Right lobe of liver (tissue), 4 donors: ENCODE results near the gene CLSTN2.

Experiments
- CTCF ChIP-seq, 4 donors: fragments of 200-600 bp in 3 of 4; fragments of 450-650 bp in 1 of 4; IDR thresholded peaks; one replicate each; pipeline versions ENCODE4 v1.5.1 to v1.8.0; 2016 to 2022; ENCODE audit warnings: antibody characterized with exemption in 4 of 4, mild to moderate bottlenecking in 2 of 4
- POLR2A ChIP-seq: fragments of 450-650 bp; IDR thresholded peaks from one replicate; pipeline ENCODE4 v1.6.1; 2017; ENCODE audit warnings: antibody characterized with exemption, mild to moderate bottlenecking
- donor health status: DM: no; HTN: no; CAD: no.
- donor health status: DM: no; HTN: no; CAD: no.
- donor health status: DM: no; HTN: yes; CAD: no.

GRCh38 chr3:140151321-140151720 lies 216.3 kb downstream of the CLSTN2 start:
- TF ChIP-seq CTCF (IDR thresholded peaks at IDR 0.05) (no peak), POLR2A (no peak)
